HG03039 (cell line): Measurements from ENCODE around the gene MEF2D.

Experiments used
- ATAC-seq: cut with Tn5 transposase; IDR thresholded peaks from one replicate; pipeline ENCODE4 v1.9.1; 2021; ENCODE audit warnings: mild to moderate bottlenecking, moderate library complexity; ENCODE audit not compliant: unreplicated experiment

Gene MEF2D

DNA sequence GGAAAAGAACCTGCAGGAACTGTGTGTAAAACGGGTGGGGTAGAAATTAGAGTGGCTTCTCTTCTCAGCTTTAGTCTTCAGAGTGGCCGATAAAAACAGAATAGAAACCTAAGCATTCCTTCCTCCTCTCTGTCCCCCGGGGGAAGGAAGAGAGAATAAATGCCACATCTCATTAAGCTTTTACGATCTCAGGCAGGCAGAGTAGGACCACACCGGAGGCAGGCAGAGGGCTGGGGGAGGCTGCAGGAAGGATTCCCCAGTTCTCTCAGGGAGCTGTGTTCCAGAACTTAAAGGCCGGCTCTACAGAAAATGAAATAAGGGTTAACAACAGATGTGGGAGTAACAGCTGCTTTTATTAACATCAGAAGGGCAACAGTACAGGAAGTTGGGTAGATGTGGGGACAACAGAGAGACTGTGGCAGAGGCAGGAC, 24.5 kb upstream of the MEF2D start:
- ATAC-seq: no peak

DNA sequence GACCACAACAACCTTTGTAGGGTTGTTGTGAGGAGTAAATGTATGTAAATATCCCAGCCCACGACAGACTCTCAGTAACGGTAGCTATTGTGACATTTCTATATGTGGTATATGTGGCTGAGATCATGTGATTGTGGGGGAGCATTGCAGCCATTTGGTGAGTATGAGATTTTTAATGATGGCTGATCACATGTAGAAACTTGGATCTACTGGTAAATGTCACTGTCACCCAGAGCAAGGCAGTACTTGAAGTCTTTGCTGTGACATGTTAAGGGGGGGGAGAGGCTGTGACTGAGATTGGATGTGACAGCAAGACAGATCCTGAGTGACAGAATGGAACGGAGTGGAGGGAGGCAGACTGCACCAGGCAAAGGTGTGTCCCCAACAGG, 23.9 kb upstream of the MEF2D start:
- no peak for ATAC-seq

DNA sequence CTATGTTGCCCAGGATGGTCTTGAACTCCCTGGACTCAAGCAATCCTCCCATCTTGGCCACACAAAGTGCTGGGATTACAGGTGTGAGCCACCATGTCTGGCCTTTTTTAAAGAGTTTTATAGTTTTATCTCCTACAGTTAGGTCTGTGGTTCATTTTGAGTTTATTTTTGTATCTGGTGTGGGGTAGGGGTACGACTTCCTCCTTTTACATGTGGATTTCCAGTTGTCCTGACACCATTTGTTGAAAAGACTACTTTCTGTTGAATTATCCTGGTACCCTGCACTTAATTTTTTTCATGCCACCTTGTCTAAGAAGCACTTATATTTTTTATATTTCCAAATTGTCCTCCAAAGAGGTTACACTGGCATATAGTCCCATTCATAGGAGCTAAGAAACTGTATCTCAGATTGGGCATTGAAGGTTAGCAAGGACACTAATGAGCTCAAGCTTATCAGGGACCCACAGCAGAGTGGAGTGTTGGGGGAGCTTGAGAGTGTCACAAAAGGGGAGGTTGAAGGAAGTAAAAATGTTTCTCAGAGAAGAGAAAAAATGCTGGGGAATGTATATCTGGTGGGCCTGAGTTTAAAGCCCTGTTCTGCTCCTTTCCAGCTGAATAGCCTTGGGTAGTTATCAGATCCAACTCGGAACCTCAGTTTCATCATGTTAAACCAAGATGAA, 23.4 kb upstream of the MEF2D start:
- no peak for ATAC-seq

DNA sequence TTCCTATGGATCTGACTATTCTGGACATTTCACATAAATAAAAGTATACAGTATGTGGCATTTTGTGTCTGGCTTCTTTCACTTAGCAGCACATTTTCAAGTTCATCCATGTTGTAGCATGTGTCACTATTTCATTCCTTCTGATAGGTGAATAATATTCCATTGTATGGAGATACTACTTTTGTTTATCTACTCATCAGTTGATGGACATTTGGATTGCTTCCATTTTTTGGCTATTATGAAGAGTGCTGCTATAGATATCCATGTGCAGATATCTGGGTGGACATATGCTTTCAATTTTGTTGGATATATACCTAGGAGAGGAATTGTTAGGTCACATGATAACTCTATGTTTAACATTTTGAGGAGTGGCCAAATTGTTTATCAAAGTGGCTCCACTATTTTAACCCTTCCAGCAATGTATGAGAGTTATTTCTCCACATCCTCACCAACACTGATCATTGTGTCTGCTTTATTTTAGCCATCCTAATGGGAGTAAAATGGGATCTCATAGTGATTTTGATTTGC, 21.9 kb upstream of the MEF2D start:
- no peak for ATAC-seq

DNA sequence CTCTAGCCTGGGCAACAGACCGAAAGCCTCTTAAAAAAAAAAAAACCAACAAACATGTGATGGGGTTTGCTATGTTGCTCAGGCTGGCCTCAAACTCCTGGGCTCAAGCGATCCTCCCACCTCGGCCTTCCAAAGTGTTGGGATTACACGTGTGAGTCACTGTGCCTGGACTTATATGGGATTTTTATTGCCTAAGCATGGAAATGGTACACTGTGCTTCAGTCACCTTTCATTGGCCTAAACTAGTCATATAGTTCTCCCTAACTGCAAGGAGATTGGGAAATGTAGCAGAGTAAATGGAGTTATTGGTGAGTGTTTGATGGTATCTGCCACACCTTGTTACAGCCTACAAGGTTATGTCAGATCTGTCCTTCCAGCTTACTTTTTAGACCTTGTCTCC, 17.2 kb upstream of the MEF2D start:
- ATAC-seq: no peak

DNA sequence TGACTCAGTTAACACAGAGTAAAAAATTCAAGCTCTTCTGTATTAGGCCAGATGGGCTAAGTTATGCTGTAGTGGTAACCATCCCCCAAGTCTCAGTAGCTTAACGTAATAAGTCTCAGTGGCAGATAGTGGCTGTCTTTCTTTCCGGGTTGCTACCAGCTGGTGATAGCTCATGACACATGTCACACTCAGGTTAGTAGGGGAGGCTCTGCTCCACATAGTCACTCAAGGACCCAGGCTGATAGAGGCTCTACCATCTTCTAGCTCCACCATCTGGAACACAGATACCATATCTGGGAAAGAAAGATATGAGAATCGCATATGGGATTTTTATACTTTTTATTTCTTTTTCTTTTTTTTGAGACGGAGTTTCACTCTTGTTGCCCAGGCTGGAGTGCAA, 16.2 kb upstream of the MEF2D start:
- no peak for ATAC-seq

DNA sequence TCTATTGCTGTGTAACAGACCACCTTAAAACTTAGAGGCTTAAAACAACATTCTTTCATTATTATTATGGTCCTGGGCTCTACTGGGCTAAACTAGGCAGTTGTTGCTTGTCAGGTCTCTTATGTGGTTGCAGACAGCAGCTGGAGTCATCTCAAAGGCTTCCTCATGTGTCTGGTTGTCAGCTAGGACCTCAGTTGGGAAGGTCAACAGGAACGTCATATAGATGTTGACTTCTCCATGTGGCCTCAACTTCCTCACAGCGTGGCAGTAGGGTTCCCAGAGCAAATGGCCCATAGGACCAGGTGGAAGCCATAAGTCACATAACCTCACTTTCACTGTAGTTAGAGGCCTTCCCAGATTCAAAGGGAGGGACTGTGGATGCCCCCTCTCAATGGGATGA, 15.4 kb upstream of the MEF2D start:
- no peak for ATAC-seq

DNA sequence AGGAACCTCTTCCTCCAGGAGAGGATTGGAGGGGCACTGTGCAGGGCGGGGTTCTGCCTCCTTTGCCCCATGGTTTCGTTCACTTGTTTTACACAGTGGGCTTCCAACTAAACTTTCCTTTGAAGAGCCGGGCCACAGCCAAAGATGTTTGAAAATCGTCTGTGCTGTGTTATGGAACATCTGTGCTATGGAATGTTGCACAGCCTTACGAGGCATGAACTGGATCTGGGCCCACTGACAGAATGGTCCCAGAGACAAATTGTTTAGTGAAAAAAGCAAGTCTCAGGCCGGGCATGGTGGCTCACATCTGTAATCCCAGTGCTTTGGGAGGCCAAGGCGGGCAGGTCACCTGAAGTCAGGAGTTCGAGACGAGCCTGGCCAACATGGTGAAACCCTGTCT, 12.6 kb upstream of the MEF2D start:
- no peak for ATAC-seq

DNA sequence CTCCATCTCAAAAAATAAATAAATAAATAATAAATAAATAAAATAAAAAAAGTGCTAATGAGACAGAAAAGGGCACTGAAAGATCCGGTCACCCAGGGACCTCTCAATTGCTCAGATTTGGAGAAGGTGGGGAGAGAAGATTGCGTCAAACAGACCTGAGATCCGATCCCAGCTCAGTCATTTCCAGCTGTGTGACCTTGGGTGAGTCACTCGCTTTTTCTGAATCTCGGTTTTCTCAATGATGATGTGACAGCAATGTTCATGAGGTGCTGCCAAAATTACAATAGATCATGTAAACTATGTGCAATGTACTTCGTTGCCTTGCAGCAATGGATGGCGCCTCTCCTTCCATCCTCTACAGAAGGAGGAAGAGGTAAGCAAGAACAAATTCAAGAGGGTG, 11.1 kb upstream of the MEF2D start:
- no peak for ATAC-seq

DNA sequence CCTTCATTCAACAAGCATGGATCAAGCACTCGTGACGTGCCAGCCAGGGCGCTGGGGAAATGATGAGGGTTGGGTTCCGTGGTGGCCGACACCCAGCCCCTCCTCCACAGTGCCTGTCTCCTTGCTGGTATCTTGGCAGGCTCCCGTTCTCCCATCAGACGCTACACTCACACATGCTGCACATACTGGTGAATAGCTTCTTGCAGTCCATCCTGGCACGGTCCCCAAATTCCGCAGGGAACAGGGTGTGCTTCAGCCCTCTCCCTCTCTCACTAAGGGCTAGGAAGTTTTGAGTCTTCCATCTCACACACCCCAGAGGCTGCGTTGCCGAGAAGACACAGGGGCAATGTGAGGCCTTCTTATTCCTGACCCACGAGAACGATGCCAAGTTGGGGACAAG, 10.1 kb upstream of the MEF2D start:
- no peak for ATAC-seq

DNA sequence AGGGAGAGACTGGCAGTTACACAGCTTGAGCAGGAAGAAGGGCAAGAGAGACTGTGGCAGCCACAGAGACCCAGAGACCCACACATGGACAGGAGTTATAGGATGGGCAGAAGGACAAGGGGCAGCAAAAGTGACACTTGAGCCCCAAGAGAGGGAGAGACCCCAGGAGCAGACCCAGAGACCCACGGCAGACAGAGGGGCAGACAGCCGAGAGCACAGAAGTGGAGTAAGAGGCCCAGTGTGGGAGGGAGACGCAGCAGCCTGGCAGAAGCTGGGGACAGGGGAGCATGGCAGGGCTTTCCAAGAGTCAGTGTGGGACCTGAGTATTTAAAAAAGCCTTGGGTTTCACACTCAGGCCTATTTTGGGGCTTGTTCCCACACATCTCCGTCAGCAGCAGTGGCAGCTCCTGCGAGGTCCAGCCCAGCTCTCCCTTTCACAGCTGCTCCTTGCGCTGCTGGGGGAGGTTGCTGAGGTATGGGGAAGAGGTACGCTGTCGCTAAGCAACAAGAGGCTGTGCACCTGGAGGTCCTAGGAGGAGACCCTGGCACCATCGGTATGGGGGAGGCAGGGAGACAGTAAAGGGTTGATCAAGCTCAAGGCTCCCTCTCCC, 9.0 kb upstream of the MEF2D start:
- ATAC-seq: no peak

DNA sequence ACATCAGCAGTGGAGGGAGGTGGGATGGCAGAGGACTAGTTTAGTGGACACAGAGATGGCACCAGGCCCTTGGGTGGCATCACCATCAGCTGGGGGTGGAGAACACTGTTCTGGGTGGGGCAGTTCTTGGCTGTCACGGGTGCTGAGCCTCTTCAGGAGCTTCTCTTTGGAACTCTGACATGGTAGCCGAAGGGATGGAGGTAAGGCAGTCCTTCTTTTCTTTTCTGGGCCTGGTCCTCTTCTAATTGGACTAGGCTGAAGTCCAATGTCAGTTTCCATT, 8.3 kb upstream of the MEF2D start:
- ATAC-seq: no peak

DNA sequence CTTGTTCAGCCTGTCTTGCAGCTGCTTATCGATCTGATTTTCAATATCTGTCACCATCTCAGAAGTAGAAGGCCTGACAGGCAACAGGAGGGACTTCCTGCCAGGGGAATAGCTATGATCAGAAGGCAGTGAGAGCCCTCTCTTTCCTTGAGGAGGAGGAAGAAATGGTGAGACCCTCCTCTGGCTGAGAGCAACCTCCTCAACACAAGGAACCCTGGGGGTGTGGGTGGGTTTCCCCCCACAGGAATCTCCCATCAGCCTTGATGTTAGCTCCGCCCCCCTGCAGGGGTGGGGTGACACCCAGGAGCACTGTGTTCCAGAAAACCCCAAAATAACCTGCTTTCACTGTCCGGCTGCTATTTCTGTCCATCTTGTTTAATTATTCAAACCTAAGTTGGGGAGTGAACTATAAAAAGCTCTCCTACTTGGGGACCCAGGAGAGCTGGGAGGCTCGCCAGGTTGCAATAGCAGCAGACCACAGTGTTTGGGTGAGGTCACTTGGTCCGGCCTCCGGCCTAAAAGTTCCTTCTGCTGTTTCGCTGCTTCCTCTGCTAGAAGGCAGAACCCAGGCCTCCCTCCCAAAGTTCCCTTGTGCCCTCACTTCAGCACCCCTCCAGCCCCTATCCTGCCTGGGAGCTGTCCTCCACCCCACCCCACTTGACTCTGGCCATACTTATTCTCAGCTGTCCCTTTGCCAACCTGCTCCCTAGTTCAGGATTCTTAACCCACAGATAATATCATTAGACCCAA, 7.8 kb upstream of the MEF2D start:
- ATAC-seq: no peak

DNA sequence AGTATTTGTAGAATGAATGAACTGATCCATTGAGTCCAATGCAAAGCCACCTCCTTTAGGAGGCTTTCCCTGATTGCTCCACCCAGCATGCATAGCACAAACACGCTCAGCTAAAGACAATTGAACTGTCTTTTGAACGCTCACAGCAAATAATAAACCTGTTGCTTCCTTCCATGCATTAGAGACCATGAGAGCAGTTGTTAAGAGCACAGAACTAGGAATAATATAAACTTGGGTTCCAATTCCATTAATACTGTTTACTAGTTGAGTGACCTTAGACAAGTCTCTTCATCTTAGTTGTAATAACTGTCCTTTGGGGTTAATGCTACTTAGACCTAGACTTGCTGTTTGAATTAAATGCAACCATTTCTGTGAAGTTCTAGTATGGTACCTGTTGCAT, 5.9 kb upstream of the MEF2D start:
- ATAC-seq: no peak

DNA sequence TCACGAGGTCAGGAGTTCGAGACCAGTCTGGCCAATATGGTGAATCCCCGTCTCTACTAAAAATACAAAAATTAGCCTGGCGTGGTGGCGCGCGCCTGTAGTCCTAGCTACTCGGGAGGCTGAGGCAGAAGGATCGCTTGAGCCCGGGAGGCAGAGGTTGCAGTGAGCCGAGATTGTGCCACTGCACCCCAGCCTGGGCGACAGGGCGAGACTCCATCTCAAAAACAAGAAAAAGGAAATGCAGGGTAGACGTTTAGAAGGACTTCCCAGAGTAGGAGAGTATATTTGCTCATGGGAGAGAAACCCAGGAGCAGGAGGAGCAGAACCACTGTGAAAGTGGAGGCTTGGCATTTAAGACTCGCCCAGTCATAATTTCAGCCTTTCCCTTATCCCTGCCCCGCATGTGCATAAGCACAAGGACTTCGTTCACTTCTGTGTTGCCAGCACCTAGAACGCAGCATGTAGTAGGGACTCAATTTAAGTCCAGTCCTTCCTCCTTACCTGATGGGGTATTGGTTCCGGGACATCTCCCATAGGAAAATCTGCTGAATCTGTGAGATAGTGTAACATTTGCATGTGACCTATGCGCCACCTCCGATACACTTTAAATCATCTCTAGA, 5.2 kb upstream of the MEF2D start:
- ATAC-seq: no peak

DNA sequence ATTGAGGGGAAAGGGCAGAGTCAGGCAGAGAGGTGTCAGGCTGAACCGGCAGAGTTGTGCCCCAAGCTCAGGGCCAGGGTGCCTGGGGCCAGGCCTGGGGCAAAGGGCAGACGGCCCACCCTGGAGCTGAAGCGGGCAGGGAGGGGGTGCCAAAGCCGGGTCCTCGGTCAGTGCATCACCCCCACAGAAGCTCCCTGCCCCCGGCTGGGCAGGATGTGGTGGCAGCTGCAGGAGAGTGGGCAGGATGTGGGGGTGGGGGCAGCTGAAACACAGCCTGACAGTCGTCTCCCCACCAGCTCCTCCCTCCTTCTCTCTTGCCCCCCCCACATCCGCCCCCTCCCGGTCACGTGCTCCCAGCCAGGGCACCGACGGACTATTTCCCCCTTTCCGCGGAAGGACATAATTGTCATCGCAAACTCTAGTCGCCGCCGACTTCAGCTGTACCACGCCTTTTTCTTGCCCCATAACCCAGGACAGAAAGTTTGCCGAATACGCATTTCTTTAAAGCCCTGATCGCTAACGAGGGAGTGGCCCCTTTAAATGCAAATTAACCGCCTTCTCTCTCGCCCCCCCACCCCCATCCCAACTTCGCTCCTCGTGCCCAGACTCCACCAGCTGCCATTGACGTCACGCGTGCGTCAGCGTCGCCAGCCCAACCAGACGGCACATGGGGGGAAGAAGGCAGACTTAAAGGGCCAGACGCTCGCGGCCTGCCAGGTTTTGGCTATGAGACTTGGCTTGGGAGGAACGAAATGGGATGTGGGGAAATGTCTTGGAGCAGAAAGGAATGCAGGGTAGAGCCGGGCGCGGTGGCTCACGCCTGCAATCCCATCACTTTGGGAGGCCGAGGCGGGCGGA, 4.5 kb upstream of the MEF2D start:
- peak; percentile 33 for ATAC-seq

DNA sequence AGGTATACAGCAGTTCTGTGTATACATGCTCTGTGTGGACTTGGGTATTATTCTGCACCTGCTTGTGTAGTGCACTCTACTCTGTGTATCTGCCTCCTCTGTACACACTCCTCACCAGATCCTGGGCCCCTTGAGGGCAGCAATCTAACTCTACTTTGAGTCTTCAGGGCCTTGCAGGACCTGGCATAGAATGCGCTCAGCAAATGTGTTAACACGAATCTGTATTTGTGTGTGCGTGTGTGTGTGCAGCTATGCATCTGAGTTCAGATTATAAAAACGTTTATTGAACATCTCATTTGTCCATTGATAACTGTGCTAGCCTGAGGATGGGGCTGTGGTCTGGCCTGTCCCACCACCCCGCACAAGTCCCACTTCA, 3.9 kb upstream of the MEF2D start:
- ATAC-seq: no peak

DNA sequence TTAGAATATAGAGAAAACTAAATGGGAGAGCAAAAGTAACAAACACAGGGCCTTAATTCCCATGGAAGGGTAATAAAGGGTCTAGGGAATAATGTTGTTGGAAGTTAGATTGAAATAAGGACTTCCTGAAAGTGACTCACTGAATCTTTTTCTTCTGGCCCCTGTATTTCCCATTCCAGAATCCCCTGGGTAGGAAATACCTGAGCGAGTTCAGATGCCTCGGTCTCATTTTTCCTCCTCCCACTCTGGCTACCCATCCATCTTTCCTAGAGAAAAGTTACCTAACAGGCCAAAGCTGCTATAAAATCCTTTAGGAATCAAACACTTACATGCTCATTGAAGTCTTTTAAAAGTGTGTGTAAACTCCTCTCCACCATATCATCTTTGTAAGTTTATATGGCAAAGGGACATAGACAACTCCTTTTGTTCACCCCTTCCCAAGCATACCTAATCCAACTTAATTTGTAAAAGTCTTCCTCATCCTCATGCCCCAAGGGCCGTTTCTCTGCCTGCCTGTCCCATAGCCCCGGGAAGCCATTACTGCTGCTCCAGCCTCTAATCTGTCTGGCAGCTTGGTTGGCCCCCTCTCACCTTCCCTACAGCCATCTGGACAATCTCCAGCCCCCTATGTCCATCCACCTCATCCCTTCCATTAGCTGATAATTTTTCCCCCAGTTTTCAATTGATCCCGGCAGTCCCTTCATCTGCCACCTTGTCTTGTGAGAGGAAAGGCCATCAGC, 3.3 kb upstream of the MEF2D start:
- no peak for ATAC-seq

DNA sequence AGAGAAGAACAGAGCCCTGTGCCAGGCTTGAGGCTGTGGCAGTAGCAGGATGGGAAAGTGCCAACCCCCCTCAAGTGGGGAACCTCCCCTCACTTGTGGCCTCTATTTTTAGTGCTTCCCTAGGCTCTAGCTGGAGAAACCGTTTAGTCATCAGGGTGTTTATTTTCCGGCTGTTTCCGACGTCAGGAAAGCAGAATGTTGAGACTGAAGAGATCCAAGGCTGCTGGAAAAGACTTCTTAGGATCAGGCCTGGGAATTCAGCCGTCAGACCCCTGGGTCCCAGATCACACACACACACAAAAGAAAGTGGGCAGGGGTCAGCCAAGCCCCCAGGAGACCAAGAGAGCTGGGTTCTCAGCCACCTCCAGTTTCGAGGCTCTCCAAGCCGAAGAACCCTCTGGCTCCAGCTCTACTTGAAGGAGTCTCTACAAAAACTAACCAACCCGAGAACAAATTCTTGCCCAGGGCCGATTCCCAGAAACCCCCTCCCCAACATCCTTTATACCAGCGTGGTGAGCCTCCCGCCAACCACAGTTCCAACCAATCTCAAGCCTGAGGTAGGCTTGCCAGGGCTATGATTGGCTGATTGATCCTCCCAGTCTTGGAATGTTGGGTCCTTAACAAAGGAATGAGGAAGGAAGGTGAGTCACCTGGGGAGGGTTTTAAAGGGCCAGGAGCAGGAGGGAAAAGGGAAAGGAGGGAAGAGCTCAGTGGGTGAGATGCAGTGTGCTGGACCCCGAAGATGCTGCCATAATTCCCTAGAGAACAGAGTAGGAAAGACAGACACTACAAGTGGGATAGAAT, 2.5 kb upstream of the MEF2D start:
- no peak for ATAC-seq
